Fibroblast of lung (primary cell): ENCODE data around the gene CWC25. TPM values are rescaled to one million over a fixed set of nuclear protein-coding genes. Genes with fewer than 3 reads are reported as not detected.

ENCODE experiments used
- DNase-seq, 2 donors: peaks; one replicate each; pipeline versions ENCODE4 v3.0.0 to v3.0.0-alpha.2; 2010; ENCODE audit warnings: low read depth in 2 of 2
- H2AFZ ChIP-seq: 2 replicates; pipeline ENCODE4 v1.5.1; 2012; ENCODE audit warnings: low read length, control low read depth, inconsistent platforms
- H3K27ac ChIP-seq: 2 replicates; pipeline ENCODE4 v1.5.1; 2011; ENCODE audit warnings: low read length, control low read depth; ENCODE audit not compliant: insufficient read depth
- H3K27me3 ChIP-seq: 2 replicates; pipeline ENCODE4 v1.5.1; 2011; ENCODE audit warnings: mild to moderate bottlenecking, low read length; ENCODE audit not compliant: control insufficient read depth, insufficient read depth
- H3K36me3 ChIP-seq: 2 replicates; pipeline ENCODE4 v1.5.1; 2011; ENCODE audit warnings: low read length; ENCODE audit not compliant: control insufficient read depth, insufficient read depth
- H3K4me1 ChIP-seq: 2 replicates; pipeline ENCODE4 v1.5.1; 2011; ENCODE audit warnings: low read length; ENCODE audit not compliant: control insufficient read depth, insufficient read depth; ENCODE audit errors: extremely low read depth
- H3K4me2 ChIP-seq: 2 replicates; pipeline ENCODE4 v1.5.1; 2011; ENCODE audit warnings: low read length, control low read depth; ENCODE audit not compliant: insufficient read depth; ENCODE audit errors: extremely low read depth
- H3K4me3 ChIP-seq, 4 experiments: fragments of 200-600 bp in 1 of 4; sonication (generic) in 1 of 4; replicated peaks in 1 of 4; 2 replicates each; pipeline ENCODE4 v1.5.1; 2011 to 2016; ENCODE audit warnings: low read length in 4 of 4, low read depth in 3 of 4, mild to moderate bottlenecking in 3 of 4, control low read depth in 2 of 4, inconsistent platforms in 1 of 4, mixed read lengths in 1 of 4; ENCODE audit not compliant: insufficient read depth in 1 of 4; ENCODE audit errors: control extremely low read depth in 1 of 4
- H3K79me2 ChIP-seq: 2 replicates; pipeline ENCODE4 v1.5.1; 2012; ENCODE audit warnings: mild to moderate bottlenecking, low read length, inconsistent platforms; ENCODE audit not compliant: control insufficient read depth, insufficient read depth
- H3K9ac ChIP-seq: 2 replicates; pipeline ENCODE4 v1.5.1; 2011; ENCODE audit warnings: mild to moderate bottlenecking, low read length, control low read depth; ENCODE audit not compliant: insufficient read depth
- H3K9me3 ChIP-seq: 2 replicates; pipeline ENCODE4 v1.5.1; 2012; ENCODE audit warnings: low read depth, low read length; ENCODE audit not compliant: control insufficient read depth, insufficient read depth
- H4K20me1 ChIP-seq: 2 replicates; pipeline ENCODE4 v1.5.1; 2011; ENCODE audit warnings: low read length; ENCODE audit not compliant: control insufficient read depth, insufficient read depth; ENCODE audit errors: extremely low read depth
- EZH2 ChIP-seq: IDR thresholded peaks from 2 replicates; pipeline ENCODE4 v1.5.1; 2012; ENCODE audit warnings: low read length, control low read depth, mild to moderate bottlenecking; ENCODE audit errors: missing control alignments
- polyA plus RNA-seq, 2 donors: library from polyadenylated mRNA; depleted of rRNA in 1 of 2; stranded (reverse) in 1 of 2; unstranded in 1 of 2; fragments of >200 nt; gene quantifications; 2 replicates each; pipeline ENCODE4 v1.2.1, GENCODE V29; 2011 to 2012; ENCODE audit warnings: missing spikeins in 1 of 2
- total RNA-seq: library from RNA; depleted of rRNA; stranded (reverse); fragments of >200 nt; gene quantifications from 2 replicates; pipeline ENCODE4 v1.2.1, GENCODE V29; 2014
- TF ChIP-seq, protein P1 (sequence below), 2 donors: IDR thresholded peaks in 1 of 2; conservative IDR thresholded peaks in 1 of 2; 1 replicate in 1 of 2; 2 replicates in 1 of 2; pipeline ENCODE4 v1.5.1; 2011 to 2012; ENCODE audit warnings: low read length in 2 of 2, control low read depth in 1 of 2, inconsistent platforms in 1 of 2, low read depth in 1 of 2, mild to moderate bottlenecking in 1 of 2

The CWC25 gene
- total and polyA plus RNA-seq, 2 donors (not counting 1 experiment from before 2014, with no cell fraction given) = 10.9 to 14.4 TPM

- H3K4me2 ChIP-seq = no peak overlapping the region
These were observed 56.7 kb downstream of the CWC25 start for GRCh38 chr17:38768417-38768816.

DNA sequence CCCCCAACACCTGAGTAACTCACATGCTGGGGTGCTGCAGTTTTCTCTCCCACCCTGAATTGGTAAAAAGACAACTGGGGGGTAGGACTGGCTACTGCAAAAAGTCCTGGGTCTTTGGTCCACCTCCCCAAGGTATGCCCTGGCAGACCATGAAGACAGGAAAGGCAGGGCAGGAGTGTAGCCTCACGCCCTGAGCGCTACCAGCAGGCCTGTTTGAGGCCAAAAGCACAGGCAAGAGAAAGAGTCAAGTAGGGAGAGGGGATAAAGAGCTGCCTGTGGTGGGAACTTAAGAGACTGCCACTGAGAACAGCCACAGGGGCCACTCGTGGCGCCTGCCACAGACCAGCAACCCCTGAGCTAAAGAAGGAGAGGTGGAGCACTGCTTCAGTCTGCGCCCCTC, 58.8 kb downstream of the CWC25 start:
- TF ChIP-seq EZH2 = no peak
- TF ChIP-seq, protein P1, sequence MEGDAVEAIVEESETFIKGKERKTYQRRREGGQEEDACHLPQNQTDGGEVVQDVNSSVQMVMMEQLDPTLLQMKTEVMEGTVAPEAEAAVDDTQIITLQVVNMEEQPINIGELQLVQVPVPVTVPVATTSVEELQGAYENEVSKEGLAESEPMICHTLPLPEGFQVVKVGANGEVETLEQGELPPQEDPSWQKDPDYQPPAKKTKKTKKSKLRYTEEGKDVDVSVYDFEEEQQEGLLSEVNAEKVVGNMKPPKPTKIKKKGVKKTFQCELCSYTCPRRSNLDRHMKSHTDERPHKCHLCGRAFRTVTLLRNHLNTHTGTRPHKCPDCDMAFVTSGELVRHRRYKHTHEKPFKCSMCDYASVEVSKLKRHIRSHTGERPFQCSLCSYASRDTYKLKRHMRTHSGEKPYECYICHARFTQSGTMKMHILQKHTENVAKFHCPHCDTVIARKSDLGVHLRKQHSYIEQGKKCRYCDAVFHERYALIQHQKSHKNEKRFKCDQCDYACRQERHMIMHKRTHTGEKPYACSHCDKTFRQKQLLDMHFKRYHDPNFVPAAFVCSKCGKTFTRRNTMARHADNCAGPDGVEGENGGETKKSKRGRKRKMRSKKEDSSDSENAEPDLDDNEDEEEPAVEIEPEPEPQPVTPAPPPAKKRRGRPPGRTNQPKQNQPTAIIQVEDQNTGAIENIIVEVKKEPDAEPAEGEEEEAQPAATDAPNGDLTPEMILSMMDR (conservative IDR thresholded peaks at IDR 0.05 in 1 of 2, IDR thresholded peaks at IDR 0.05 in 1 of 2; ENCODE audit: low read depth in 1 of 2, low read length in 2 of 2) = no peak
- Histone ChIP-seq H4K20me1 (no peaks in the 10 kb centered on the region), H3K4me2 (no peak overlapping the region), H3K36me3 (peaks cover 21% of the 10 kb centered on the region), H2AFZ (no peak overlapping the region), H3K27me3 (no peaks in the 10 kb centered on the region), H3K9me3 (no peaks in the 10 kb centered on the region), H3K4me1 (no peaks in the 10 kb centered on the region), H3K9ac (no peak overlapping the region), H3K79me2 (no peaks in the 10 kb centered on the region), H3K27ac (no peak overlapping the region), H3K4me3 (no peak overlapping the region)
- DNase-seq = no peak

More at GRCh38 chr17:38768417-38768816, 56.7 kb downstream of the CWC25 start:
- Histone ChIP-seq H2AFZ (no peak overlapping the region), H3K36me3 (peaks cover 16% of the 10 kb centered on the region), H3K9ac (no peak overlapping the region), H3K4me3 (no peak overlapping the region), H3K27ac (no peak overlapping the region), H4K20me1 (no peaks in the 10 kb centered on the region), H3K4me1 (no peaks in the 10 kb centered on the region), H3K79me2 (no peaks in the 10 kb centered on the region), H3K27me3 (no peaks in the 10 kb centered on the region), H3K9me3 (no peaks in the 10 kb centered on the region)
- no peak for DNase-seq
- TF ChIP-seq, protein P1 (conservative IDR thresholded peaks at IDR 0.05 in 1 of 2, IDR thresholded peaks at IDR 0.05 in 1 of 2; ENCODE audit: low read depth in 1 of 2, low read length in 2 of 2) = no peak
- TF ChIP-seq EZH2 = no peak

GRCh38 chr17:38762231-38762630, 62.9 kb downstream of the CWC25 start:
- no peak for DNase-seq
- TF ChIP-seq EZH2 = no peak
- TF ChIP-seq, protein P1 (conservative IDR thresholded peaks at IDR 0.05 in 1 of 2, IDR thresholded peaks at IDR 0.05 in 1 of 2; ENCODE audit: low read depth in 1 of 2, low read length in 2 of 2) = no peak
- Histone ChIP-seq H3K4me2 (no peak overlapping the region), H3K4me3 (no peak overlapping the region), H4K20me1 (no peaks in the 10 kb centered on the region), H3K27me3 (no peaks in the 10 kb centered on the region), H3K79me2 (no peaks in the 10 kb centered on the region), H3K36me3 (peaks cover 18% of the 10 kb centered on the region), H2AFZ (no peak overlapping the region), H3K9ac (no peak overlapping the region), H3K27ac (no peak overlapping the region), H3K4me1 (no peaks in the 10 kb centered on the region), H3K9me3 (no peaks in the 10 kb centered on the region)
